Activated T-cell treated with anti-CD3 and anti-CD28 coated beads for 1 hour (primary cell): Measurements from ENCODE around the gene PBRM1.
A peak's percentile ranks its signal among the peaks of the same experiment; 100 is the strongest.
"Not testable (repeated sequence)": the region's sequence is repeated elsewhere in the genome, so short reads cannot be mapped to it uniquely, and the experiment has no call there.

Source experiments
- DNase-seq: peaks from one replicate; pipeline ENCODE4 v3.0.0-alpha.2; 2020; ENCODE audit warnings: low read depth

PBRM1 gene

GRCh38 chr3:52536369-52537164, 149.1 kb downstream of the PBRM1 start, which contains the start of gene UQCC5:
UQCC5 (plus strand) TSS chr3:52536605; CDS start chr3:52536756, 151 bp downstream.
- peak; percentile 91 for DNase-seq

DNA sequence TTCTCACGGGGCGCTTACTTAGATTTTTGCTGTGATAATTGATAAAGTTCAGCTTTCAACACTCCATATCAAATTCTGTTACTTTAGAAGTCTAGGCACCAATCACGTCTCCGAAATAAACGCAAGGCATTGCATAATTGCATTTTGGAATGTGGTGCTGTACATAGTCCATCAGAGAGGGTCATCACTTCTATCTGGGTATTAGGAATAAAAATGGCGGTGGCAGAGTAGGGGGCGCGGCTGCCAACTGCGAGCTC, 149.7 kb downstream of the PBRM1 start:
- DNase-seq, result no peak

- DNase-seq, result no peak
Measured at GRCh38 chr3:52535411-52536111, 150.2 kb downstream of the PBRM1 start.

GRCh38 chr3:52534281-52535183, 151.2 kb downstream of the PBRM1 start:
- DNase-seq, result no peak

GRCh38 chr3:52533623-52534280, 152.0 kb downstream of the PBRM1 start, which contains the start of gene NT5DC2:
NT5DC2 (minus strand) TSS chr3:52533857; CDS start chr3:52533737, 120 bp downstream.
- peak; percentile 43 for DNase-seq

DNA sequence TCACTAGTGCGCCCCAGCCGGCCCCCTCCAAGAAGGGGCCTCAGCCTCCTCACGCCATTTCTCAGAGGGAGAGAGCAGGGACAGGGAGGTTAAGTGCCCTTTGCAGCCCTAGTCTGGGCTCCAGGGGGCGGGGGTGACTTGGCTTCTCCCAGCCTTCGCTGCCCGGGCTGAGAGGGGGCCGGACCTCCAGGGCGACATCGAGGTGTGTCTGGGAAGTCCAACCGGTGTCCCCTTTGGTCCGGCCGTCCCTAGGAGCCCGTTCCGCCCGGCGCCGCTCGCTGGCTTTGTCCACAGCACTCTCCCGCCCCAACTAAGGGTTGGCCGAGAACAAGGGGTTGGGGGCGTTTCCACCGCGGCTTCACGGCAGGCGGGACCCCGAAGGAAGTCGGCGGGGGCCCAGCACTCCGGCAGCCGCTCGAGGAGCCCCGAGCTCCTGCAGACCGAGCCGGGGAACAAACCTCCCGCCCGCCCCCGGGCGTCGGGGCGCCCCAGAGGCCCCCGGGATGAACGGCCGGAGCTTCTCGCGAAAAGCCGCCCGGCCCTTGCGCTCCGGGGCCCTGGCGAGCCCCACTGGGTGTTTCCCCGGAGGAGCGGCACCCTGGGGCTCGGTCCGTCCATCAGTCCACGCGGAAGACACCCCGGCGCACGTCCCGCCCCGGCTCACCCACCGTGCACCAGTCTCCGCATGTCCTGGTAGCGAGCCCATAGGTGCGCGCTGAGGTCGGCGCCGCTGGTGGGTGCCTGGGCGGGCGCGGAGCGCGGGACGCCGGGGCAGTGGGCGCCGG, 152.7 kb downstream of the PBRM1 start:
- DNase-seq, result no peak

DNA sequence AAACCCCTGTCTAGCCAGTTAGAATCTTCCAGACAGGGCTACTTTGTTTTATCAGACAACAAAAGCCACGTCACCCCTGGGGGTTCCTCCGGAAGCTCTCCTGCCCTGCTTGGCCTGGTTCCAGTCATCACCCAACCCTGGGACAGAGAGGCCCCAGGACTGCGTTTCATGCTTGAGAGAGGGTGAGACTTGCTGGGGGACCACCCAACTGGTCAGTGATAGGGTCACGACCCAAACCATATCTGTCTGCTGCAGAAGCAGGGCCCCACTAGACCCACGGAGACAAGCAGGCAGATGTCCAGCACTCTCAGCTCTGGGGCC, 153.2 kb downstream of the PBRM1 start:
- DNase-seq, result no peak

DNA sequence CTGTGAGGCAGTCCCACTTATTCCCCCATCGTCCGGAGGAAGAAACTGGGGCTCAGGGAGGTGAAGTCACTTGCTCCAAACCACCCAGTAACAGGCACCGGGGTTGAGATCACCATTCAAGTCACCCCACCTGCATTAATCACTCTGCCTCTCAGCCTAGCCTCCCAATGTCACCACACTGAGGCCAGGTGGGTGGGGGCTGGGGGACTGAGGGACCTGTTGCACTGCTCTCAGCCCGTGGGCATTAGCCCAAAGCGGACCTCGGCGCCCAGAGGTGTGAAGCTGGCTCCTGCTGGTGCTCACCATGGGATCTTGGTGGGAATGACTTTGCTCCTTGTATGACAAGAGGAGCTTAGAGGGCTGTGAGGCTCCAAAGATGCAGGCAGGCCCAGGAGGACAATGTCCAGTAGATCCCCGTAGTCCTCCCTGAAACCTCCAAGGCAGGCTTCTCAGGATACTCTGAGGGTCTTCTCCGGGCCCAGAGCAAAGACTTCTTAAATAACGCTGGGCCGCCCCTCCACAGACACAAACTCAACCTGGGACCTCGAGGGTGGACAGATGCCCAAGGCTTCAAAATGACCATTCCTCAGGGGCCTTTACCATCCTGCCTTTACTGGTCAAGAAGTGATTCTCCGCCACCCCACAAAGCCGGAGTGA, 153.7 kb downstream of the PBRM1 start:
- no peak for DNase-seq

GRCh38 chr3:52530918-52531826, 154.5 kb downstream of the PBRM1 start:
- DNase-seq, result no peak

- DNase-seq, result no peak
Measured at GRCh38 chr3:52529376-52530333, 156.1 kb downstream of the PBRM1 start.

- no peak for DNase-seq
Measured at GRCh38 chr3:52528586-52529375, 156.9 kb downstream of the PBRM1 start.

DNA sequence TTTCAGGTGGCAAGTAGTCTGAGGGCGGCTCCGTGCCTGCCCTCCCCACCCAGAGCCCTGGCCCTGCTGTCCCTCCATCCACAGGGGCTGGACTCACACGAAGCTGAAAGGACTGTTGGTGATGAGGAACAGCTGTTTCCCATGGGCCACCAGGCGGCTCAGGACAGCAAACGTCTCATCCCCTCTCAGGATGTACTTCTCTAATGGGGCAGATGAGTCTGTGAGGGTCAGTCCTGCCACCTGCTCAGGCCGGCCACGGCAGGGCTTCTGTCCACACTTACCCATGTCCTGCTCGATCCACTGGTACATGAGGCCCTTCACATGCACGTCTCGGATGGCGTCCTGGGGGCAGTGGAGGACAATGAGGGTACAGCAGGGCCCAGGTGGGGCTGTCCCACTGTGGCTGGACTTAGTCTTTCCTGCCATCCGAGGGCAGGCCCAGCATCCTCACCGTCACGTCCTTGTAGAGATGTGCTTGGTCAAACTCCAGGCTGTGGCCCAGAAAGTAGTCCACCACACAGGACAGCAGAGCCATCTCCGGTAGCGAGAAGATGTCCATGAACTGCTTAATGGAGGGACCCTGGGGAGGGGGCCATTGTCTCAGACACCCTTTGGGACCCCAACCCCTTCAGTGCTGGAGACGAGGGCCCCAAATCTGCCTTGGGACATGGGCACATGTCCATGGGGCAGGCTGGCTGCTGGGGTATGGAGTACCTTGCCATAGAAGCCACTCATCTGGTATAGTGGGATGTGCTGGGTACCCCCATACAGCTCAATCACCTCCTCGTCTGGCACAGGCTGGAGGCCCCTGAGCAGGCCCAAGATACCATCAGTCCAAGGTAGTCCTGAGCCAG, 157.8 kb downstream of the PBRM1 start:
- DNase-seq, result no peak

DNA sequence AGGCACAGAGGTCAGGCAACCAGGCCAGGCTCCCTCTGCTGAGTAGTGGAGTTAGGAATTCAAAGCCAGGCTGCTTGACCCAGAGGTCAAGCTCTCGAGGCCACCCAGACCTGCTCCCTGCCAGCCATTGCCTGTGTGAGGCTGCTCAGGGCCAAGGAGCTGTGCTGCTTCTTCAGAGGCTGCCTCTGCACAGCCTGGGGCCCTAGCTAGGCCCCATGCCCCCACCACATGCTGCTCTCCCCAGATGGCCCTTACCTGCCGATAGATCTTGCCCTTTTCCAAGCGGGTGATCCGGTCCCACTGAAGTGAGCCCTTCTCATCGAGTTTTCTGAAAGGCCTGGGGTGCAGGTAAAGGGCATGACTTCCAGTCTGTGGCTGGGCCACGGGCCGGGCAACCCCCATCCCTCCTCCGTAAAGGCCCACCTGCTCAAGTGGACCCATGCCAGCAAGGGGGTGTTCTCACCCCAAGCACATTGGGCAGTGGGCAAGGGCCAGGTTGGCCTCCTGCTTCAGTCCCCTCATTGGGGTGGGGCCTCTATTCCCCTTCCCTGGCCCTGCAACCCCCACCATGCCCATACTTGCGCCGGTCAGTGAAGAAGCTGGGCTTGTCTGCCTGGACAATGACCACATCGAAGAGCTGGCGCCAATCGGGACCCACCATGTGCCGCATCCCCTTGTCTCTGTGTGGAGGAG, 158.5 kb downstream of the PBRM1 start:
- no peak for DNase-seq

GRCh38 chr3:52526671-52527038, 159.1 kb downstream of the PBRM1 start:
- DNase-seq, result not testable (repeated sequence)

- no peak for DNase-seq
Measured at GRCh38 chr3:52525680-52526561, 159.8 kb downstream of the PBRM1 start.
